C4-2B (cell line): ENCODE results near the gene OVOL2.

Experiments used
- CTCF ChIP-seq: fragments of 450-650 bp; conservative IDR thresholded peaks from 2 replicates; pipeline ENCODE4 v1.5.1; 2017; ENCODE audit warnings: mild to moderate bottlenecking
- ZFX ChIP-seq: fragments of 450-650 bp; IDR thresholded peaks from 2 replicates; pipeline ENCODE4 v1.6.1; 2017

- TF ChIP-seq CTCF: no peak
- no peak for TF ChIP-seq ZFX
Observed at GRCh38 chr20:17998446-17998845, 59.3 kb downstream of the OVOL2 start.
